GM12878 (cell line): ENCODE results near the gene CCL22. TPM values are rescaled to one million over a fixed set of nuclear protein-coding genes. Genes with fewer than 3 reads are reported as not detected.

Experiments used
- ATAC-seq: fragments of 200-7000 bp; cut with Tn5 transposase; 3 replicates; pipeline ENCODE4 v1.9.1; 2020; ENCODE audit warnings: mild to moderate bottlenecking, moderate library complexity
- BruUV-seq: library from RNA; stranded (reverse); fragments of 400-500 nt; replicated peaks from 2 replicates; lab custom pipeline; 2021; lab: Mats Ljungman, UMichigan
- CTCF ChIA-PET: fragments of 300-600 bp; sonication (Branson Sonifier 250); formaldehyde crosslinking; extraction: SDS; loops from one replicate; lab custom pipeline; 2021; ENCODE audit warnings: inconsistent platforms; lab: Yijun Ruan, JAX
- POLR2A ChIA-PET: fragments of 350-600 bp; formaldehyde crosslinking; extraction: SDS; loops from one replicate; lab custom pipeline; 2021; ENCODE audit warnings: inconsistent platforms; lab: Charles Lee
- RAD21 ChIA-PET: fragments of 300-600 bp; sonication (Branson Sonifier 250); formaldehyde crosslinking; loops from one replicate; lab custom pipeline; 2023; ENCODE audit warnings: antibody characterized with exemption; ENCODE audit not compliant: unreplicated experiment; lab: Charles Lee
- SMC1A ChIA-PET: fragments of 300-600 bp; sonication (Branson Sonifier 250); formaldehyde crosslinking; loops from one replicate; lab custom pipeline; 2023; ENCODE audit not compliant: unreplicated experiment, uncharacterized antibody; lab: Charles Lee
- DNase-seq: peaks from one replicate; pipeline ENCODE4 v3.0.0-alpha.2; 2011; ENCODE audit warnings: low read depth, low spot score
- FAIRE-seq: peaks from 3 replicates; lab custom pipeline; 2011; peaks lifted over from hg19 to GRCh38; lab: Jason Lieb, UNC
- H2AFZ ChIP-seq: 2 replicates; pipeline ENCODE4 v1.6.0; 2011; ENCODE audit warnings: low read depth, low read length, control low read depth; ENCODE audit not compliant: control insufficient read depth
- H3K27ac ChIP-seq: 2 replicates; pipeline ENCODE4 v1.5.1; 2011; ENCODE audit warnings: control low read depth; ENCODE audit not compliant: control insufficient read depth, insufficient read depth
- H3K27me3 ChIP-seq, 2 experiments: replicated peaks in 1 of 2; 2 replicates each; pipeline versions ENCODE4 v1.6.0 to v1.6.1; 2011; ENCODE audit warnings: low read length in 1 of 2; ENCODE audit not compliant: control insufficient read depth in 2 of 2, insufficient read depth in 2 of 2
- H3K36me3 ChIP-seq, 2 experiments: 2 replicates each; pipeline ENCODE4 v1.5.1; 2011; ENCODE audit warnings: low read length in 1 of 2; ENCODE audit not compliant: control insufficient read depth in 2 of 2, insufficient read depth in 2 of 2
- H3K4me1 ChIP-seq: 2 replicates; pipeline ENCODE4 v1.6.1; 2011; ENCODE audit warnings: mild to moderate bottlenecking, low read length, moderate library complexity, mixed read lengths; ENCODE audit not compliant: control insufficient read depth, insufficient read depth
- H3K4me2 ChIP-seq: 2 replicates; pipeline ENCODE4 v1.6.0; 2011; ENCODE audit warnings: control low read depth; ENCODE audit not compliant: control insufficient read depth, insufficient read depth
- H3K4me3 ChIP-seq: fragments of 200-600 bp; sonication (generic); 2 replicates; pipeline ENCODE4 v1.5.1; 2016
- H3K79me2 ChIP-seq: 2 replicates; pipeline ENCODE4 v1.6.0; 2011; ENCODE audit warnings: low read length; ENCODE audit not compliant: control insufficient read depth, insufficient read depth
- H3K9ac ChIP-seq: 2 replicates; pipeline ENCODE4 v1.8.0; 2011; ENCODE audit warnings: low read length, control low read depth, mixed read lengths; ENCODE audit not compliant: control insufficient read depth, insufficient read depth
- H3K9me3 ChIP-seq: replicated peaks from 3 replicates; pipeline ENCODE4 v1.5.1; 2011; ENCODE audit warnings: mild to moderate bottlenecking, low read length; ENCODE audit not compliant: control insufficient read depth, insufficient read depth
- H4K20me1 ChIP-seq: 2 replicates; pipeline ENCODE4 v1.6.0; 2011; ENCODE audit not compliant: control insufficient read depth, insufficient read depth
- BCL11A ChIP-seq: IDR thresholded peaks from 2 replicates; pipeline ENCODE4 v1.6.1; 2011; ENCODE audit warnings: low read depth, low read length
- CEBPB ChIP-seq, 2 experiments: fragments of 150-350 bp in 1 of 2; IDR thresholded peaks; 2 replicates each; pipeline ENCODE4 v1.6.1; 2012 to 2014; ENCODE audit warnings: low read depth in 2 of 2, low read length in 2 of 2, borderline replicate concordance in 1 of 2, inconsistent platforms in 1 of 2
- FOXM1 ChIP-seq: IDR thresholded peaks from 2 replicates; pipeline ENCODE4 v1.6.1; 2012; ENCODE audit warnings: low read depth, mild to moderate bottlenecking, inconsistent platforms, low read length, moderate library complexity
- GATAD2B ChIP-seq: fragments of 450-650 bp; conservative IDR thresholded peaks from 2 replicates; pipeline ENCODE4 v1.6.1; 2017; ENCODE audit warnings: low read depth, mild to moderate bottlenecking, moderate library complexity
- JUNB ChIP-seq: IDR thresholded peaks from 2 replicates; pipeline ENCODE4 v1.6.1; 2016; ENCODE audit warnings: antibody characterized with exemption, mild to moderate bottlenecking
- KDM1A ChIP-seq: fragments of 200-600 bp; sonication (generic); IDR thresholded peaks from 2 replicates; pipeline ENCODE4 v1.6.1; 2016; ENCODE audit warnings: borderline replicate concordance
- MAX ChIP-seq: IDR thresholded peaks from 2 replicates; pipeline ENCODE4 v1.6.1; 2012; ENCODE audit warnings: low read depth, low read length, improper control_type of control experiment
- MXI1 ChIP-seq: fragments of 150-350 bp; IDR thresholded peaks from 2 replicates; pipeline ENCODE4 v1.6.1; 2011; ENCODE audit warnings: low read depth, mild to moderate bottlenecking, inconsistent platforms, low read length, improper control_type of control experiment
- MYB ChIP-seq: fragments of 150-350 bp; IDR thresholded peaks from 2 replicates; pipeline ENCODE4 v1.6.1; 2014; ENCODE audit warnings: mild to moderate bottlenecking, low read depth, low read length, borderline replicate concordance
- NKRF ChIP-seq: fragments of 450-650 bp; conservative IDR thresholded peaks from 2 replicates; pipeline ENCODE4 v1.6.1; 2017; ENCODE audit warnings: mild to moderate bottlenecking, moderate library complexity
- RAD21 ChIP-seq: IDR thresholded peaks from 2 replicates; pipeline ENCODE4 v1.6.1; 2011; ENCODE audit warnings: mild to moderate bottlenecking, low read depth, low read length, moderate library complexity; ENCODE audit not compliant: insufficient read depth
- SMAD5 ChIP-seq: IDR thresholded peaks from 2 replicates; pipeline ENCODE4 v1.6.1; 2016; ENCODE audit warnings: antibody characterized with exemption, low read depth
- TCF12 ChIP-seq: IDR thresholded peaks from 2 replicates; pipeline ENCODE4 v1.6.1; 2011; ENCODE audit warnings: low read depth, mild to moderate bottlenecking, low read length
- ZBED1 ChIP-seq: IDR thresholded peaks from 2 replicates; pipeline ENCODE4 v1.6.1; 2016; ENCODE audit warnings: borderline replicate concordance
- WGBS: methylation state at CpG from one replicate; pipeline ENCODE4 v1.1.6; 2016; ENCODE audit warnings: low lambda C conversion rate; ENCODE audit not compliant: insufficient replicate concordance, insufficient coverage; ENCODE audit errors: missing lambda C conversion rate; 5-methylcytosine and 5-hydroxymethylcytosine counted together
- in situ Hi-C: fragments of 300-500 bp; cut with MboI; formaldehyde crosslinking; loops from 9 replicates; pipeline ENCODE4 v1.14.3; 2018; ENCODE audit warnings: mixed read lengths
- intact Hi-C: fragments of 100-400 bp; cut with micrococcal nuclease; formaldehyde crosslinking; loops from one replicate; pipeline ENCODE4 v1.14.2; 2022; ENCODE audit not compliant: unreplicated experiment
- polyA plus RNA-seq, 11 experiments: library from polyadenylated mRNA; depleted of rRNA in 4 of 11; unstranded in 6 of 11; stranded (reverse) in 5 of 11; fragments of >200 nt; fragmentation: Nextera tagmentation in 4 of 11; fragmentation: Illumina TruSeq in 1 of 11; extraction: Ambion mirVana in 4 of 11; extraction: Trizol in 1 of 11; gene quantifications; 1 replicate in 1 of 11; 2 replicates in 10 of 11; pipeline versions ENCODE4 v1.2.1 to v1.2.3, GENCODE V29; 2011 to 2016; ENCODE audit warnings: inconsistent platforms in 2 of 11, missing spikeins in 2 of 11, low read depth in 1 of 11
- total RNA-seq, 4 experiments: library from RNA; depleted of rRNA in 3 of 4; stranded (reverse); fragments of >200 nt in 3 of 4; fragmentation: Illumina TruSeq in 1 of 4; extraction: Trizol in 1 of 4; gene quantifications; 2 replicates each; pipeline versions ENCODE4 v1.2.1 to v1.2.3, GENCODE V29; 2013 to 2021

Gene CCL22
- total and polyA plus RNA-seq, 10 of the 15 experiments (the other 5 are each of a cell fraction or from before 2014, with no cell fraction given), result 38.0 to 704 (median 349) TPM

- no peak overlapping the region for H3K4me2 ChIP-seq
- ChIA-PET POLR2A (interaction anchor here (0.6 to 2.2 kb wide), 11 partner anchors 9 to 376 kb away, joined by 3 to 10 read pairs (median 3); partner anchors contain the start of gene CCL17), RAD21 (interaction anchor here (0.6 to 2.0 kb wide), 8 partner anchors 14 to 346 kb away, joined by 3 to 8 read pairs (median 4); partner anchors contain the start of genes CIAPIN1 and COQ9), SMC1A (interaction anchor here (0.6 to 3.2 kb wide), 12 partner anchors 8 to 599 kb away, joined by 3 to 20 read pairs (median 3); partner anchors contain the start of gene PLLP), CTCF (interaction anchor here (0.5 to 1.5 kb wide), 9 partner anchors 12 to 459 kb away, joined by 3 to 7 read pairs (median 3); no protein-coding TSS in a partner anchor)
- no peak for TF ChIP-seq MXI1
- no peak for TF ChIP-seq GATAD2B
- TF ChIP-seq MYB, result no peak
- no peak for TF ChIP-seq FOXM1
- peaks cover 28% of the 10 kb centered on the region for H3K4me1 ChIP-seq
- no peak for ATAC-seq
- H3K27me3 ChIP-seq, result no peaks in the 10 kb centered on the region
- no peak overlapping the region for H3K27ac ChIP-seq
- in situ Hi-C loops (no loop called here), intact Hi-C loops (no loop called here)
- H2AFZ ChIP-seq, result no peak overlapping the region
- H3K4me3 ChIP-seq, result no peak overlapping the region
- WGBS, result 77% methylated on average over 5 of the region's 5 CpGs
- no peak for DNase-seq
- no peaks in the 10 kb centered on the region for H3K36me3 ChIP-seq
- no peak overlapping the region for H3K9ac ChIP-seq
- no TSS peak for BruUV-seq
- FAIRE-seq, result no peak
- H3K79me2 ChIP-seq, result no peaks in the 10 kb centered on the region
- H3K9me3 ChIP-seq, result no peaks in the 10 kb centered on the region; the same call in 2 of the 3 replicates
- H4K20me1 ChIP-seq, result no peaks in the 10 kb centered on the region
Measured at GRCh38 chr16:57391708-57392107, 33.1 kb downstream of the CCL22 start.

GRCh38 chr16:57392694-57393093 is 34.1 kb downstream of the CCL22 start:
- no peak for FAIRE-seq
- ChIA-PET CTCF (interaction anchor here (1.0 to 1.3 kb wide), 2 partner anchors 24 to 26 kb away, joined by 3 to 5 read pairs; no protein-coding TSS in a partner anchor), POLR2A (interaction anchor here (0.7 to 1.7 kb wide), 4 partner anchors 12 to 23 kb away, joined by 3 to 8 read pairs (median 3); partner anchors contain the start of gene CCL17), RAD21 (interaction anchor here (2.0 kb wide), 1 partner anchor 24 kb away, joined by 4 read pairs; no protein-coding TSS in a partner anchor), SMC1A (interaction anchor here (1.2 to 3.2 kb wide), 3 partner anchors 12 to 25 kb away, joined by 3 to 20 read pairs (median 4); partner anchors contain the start of gene CCL17)
- Histone ChIP-seq H3K4me2 (no peak overlapping the region), H3K4me1 (peaks cover 18% of the 10 kb centered on the region), H2AFZ (no peak overlapping the region), H4K20me1 (no peaks in the 10 kb centered on the region), H3K27ac (no peak overlapping the region), H3K79me2 (no peaks in the 10 kb centered on the region), H3K9me3 (no peaks in the 10 kb centered on the region; the same call in 2 of the 3 replicates), H3K9ac (no peak overlapping the region), H3K4me3 (no peak overlapping the region), H3K36me3 (no peaks in the 10 kb centered on the region), H3K27me3 (no peaks in the 10 kb centered on the region)
- BruUV-seq, result no TSS peak
- in situ Hi-C loops (no loop called here), intact Hi-C loops (no loop called here)
- 0% methylated on average over 1 of the region's 1 CpG for WGBS
- TF ChIP-seq CEBPB (IDR thresholded peaks at IDR 0.05; ENCODE audit: borderline replicate concordance in 1 of 2, low read depth in 2 of 2, low read length in 2 of 2) (no peak), BCL11A (no peak), ZBED1 (no peak), KDM1A (no peak), MAX (no peak), TCF12 (no peak), RAD21 (no peak), JUNB (no peak), SMAD5 (no peak), NKRF (no peak)
- ATAC-seq, result no peak
- DNase-seq, result no peak
